H1 (cell line): ENCODE results near the gene HACL1. TPM values are rescaled to one million over a fixed set of nuclear protein-coding genes. Genes with fewer than 3 reads are reported as not detected.
A peak's percentile ranks its signal among the peaks of the same experiment; 100 is the strongest.

ENCODE experiments used
- CTCF ChIA-PET: fragments of 300-600 bp; sonication (Branson Sonifier 250); formaldehyde crosslinking; loops from one replicate; lab custom pipeline; 2021; ENCODE audit not compliant: partially characterized antibody; lab: Charles Lee
- POLR2A ChIA-PET: fragments of 300-600 bp; sonication (Branson Sonifier 250); formaldehyde crosslinking; loops from one replicate; lab custom pipeline; 2021; ENCODE audit warnings: inconsistent platforms; ENCODE audit not compliant: partially characterized antibody; lab: Charles Lee
- DNase-seq, 2 experiments: peaks; one replicate each; pipeline versions ENCODE4 v3.0.0 to v3.0.0-alpha.2; 2010 to 2022; ENCODE audit warnings: low spot score in 2 of 2, low read depth in 1 of 2, mixed read lengths in 1 of 2
- FAIRE-seq: peaks from 2 replicates; lab custom pipeline; 2011; peaks lifted over from hg19 to GRCh38; lab: Jason Lieb, UNC
- H2AFZ ChIP-seq: 2 replicates; pipeline ENCODE4 v1.8.1; 2012; ENCODE audit warnings: low read length, inconsistent platforms
- H2AK5ac ChIP-seq: 2 replicates; pipeline ENCODE4 v1.6.1; 2013; ENCODE audit warnings: low read depth, low read length
- H2BK120ac ChIP-seq: replicated peaks from 2 replicates; pipeline ENCODE3; 2013; ENCODE audit warnings: low read depth, low read length, inconsistent platforms
- H2BK12ac ChIP-seq: 2 replicates; pipeline ENCODE4 v1.6.1; 2013; ENCODE audit warnings: low read depth, low read length
- H2BK15ac ChIP-seq: 2 replicates; pipeline ENCODE4 v1.6.1; 2013; ENCODE audit warnings: low read length
- H2BK20ac ChIP-seq: 2 replicates; pipeline ENCODE4 v1.6.1; 2013; ENCODE audit warnings: low read length
- H2BK5ac ChIP-seq: 2 replicates; pipeline ENCODE4 v1.6.1; 2013; ENCODE audit warnings: low read depth, low read length
- H3K14ac ChIP-seq: 2 replicates; pipeline ENCODE4 v1.6.1; 2013; ENCODE audit warnings: inconsistent platforms; ENCODE audit not compliant: insufficient read length
- H3K18ac ChIP-seq: 2 replicates; pipeline ENCODE4 v1.6.1; 2013; ENCODE audit warnings: low read length; ENCODE audit errors: extremely low read depth
- H3K23ac ChIP-seq: 2 replicates; pipeline ENCODE4 v1.6.1; 2013; ENCODE audit warnings: inconsistent platforms; ENCODE audit not compliant: insufficient read length
- H3K23me2 ChIP-seq: 2 replicates; pipeline ENCODE4 v1.6.1; 2013; ENCODE audit warnings: low read depth, low read length
- H3K27ac ChIP-seq: 2 replicates; pipeline ENCODE4 v1.6.1; 2011; ENCODE audit warnings: low read depth, low read length, inconsistent platforms
- H3K27me3 ChIP-seq, 4 experiments: replicated peaks in 1 of 4; 1 replicate in 1 of 4; 2 replicates in 3 of 4; pipeline versions ENCODE4 v1.6.1 to v1.8.1; 2011 to 2013; ENCODE audit warnings: low read length in 3 of 4, mild to moderate bottlenecking in 3 of 4, inconsistent platforms in 2 of 4, mixed read lengths in 2 of 4, moderate library complexity in 1 of 4; ENCODE audit not compliant: control insufficient read depth in 3 of 4, insufficient read depth in 3 of 4; ENCODE audit errors: extremely low read depth in 1 of 4
- H3K36me3 ChIP-seq, 4 experiments: 2 replicates each; pipeline versions ENCODE4 v1.6.1 to v1.8.1; 2011 to 2013; ENCODE audit warnings: mild to moderate bottlenecking in 4 of 4, low read length in 3 of 4, moderate library complexity in 2 of 4, control low read depth in 1 of 4, inconsistent platforms in 1 of 4; ENCODE audit not compliant: insufficient read depth in 4 of 4, control insufficient read depth in 2 of 4
- H3K4ac ChIP-seq: replicated peaks from 2 replicates; pipeline ENCODE3; 2013; ENCODE audit warnings: low read length, low read depth, mixed read lengths, inconsistent platforms; ENCODE audit not compliant: insufficient read length
- H3K4me1 ChIP-seq, 4 experiments: replicated peaks in 1 of 4; 1 replicate in 1 of 4; 2 replicates in 3 of 4; pipeline versions ENCODE4 v1.6.1 to v1.8.1; 2011 to 2013; ENCODE audit warnings: low read length in 3 of 4, inconsistent platforms in 2 of 4, mixed read lengths in 1 of 4; ENCODE audit not compliant: insufficient read depth in 4 of 4, control insufficient read depth in 3 of 4
- H3K4me2 ChIP-seq, 2 experiments: 2 replicates each; pipeline versions ENCODE4 v1.6.1 to v1.8.1; 2011 to 2013; ENCODE audit warnings: low read depth in 2 of 2, low read length in 2 of 2, control low read depth in 1 of 2, inconsistent platforms in 1 of 2, mild to moderate bottlenecking in 1 of 2; ENCODE audit not compliant: insufficient read depth in 1 of 2
- H3K4me3 ChIP-seq, 4 experiments: fragments of 200-600, 300-600 bp in 1 of 4; sonication (generic), shearing (Covaris generic), sonication (Bioruptor Twin) in 1 of 4; 2 replicates each; pipeline versions ENCODE4 v1.5.1 to v1.8.1; 2011 to 2016; ENCODE audit warnings: low read length in 4 of 4, low read depth in 3 of 4, control low read depth in 2 of 4, inconsistent platforms in 2 of 4, mild to moderate bottlenecking in 2 of 4, mixed read lengths in 1 of 4, moderate library complexity in 1 of 4; ENCODE audit not compliant: insufficient read depth in 2 of 4; ENCODE audit errors: extremely low read depth in 1 of 4
- H3K56ac ChIP-seq: replicated peaks from 2 replicates; pipeline ENCODE3; 2013; ENCODE audit warnings: low read depth, mild to moderate bottlenecking, mixed read lengths, low read length, inconsistent platforms; ENCODE audit not compliant: insufficient read length
- H3K79me1 ChIP-seq: 2 replicates; pipeline ENCODE4 v1.6.1; 2013; ENCODE audit warnings: low read depth, low read length, control low read depth
- H3K79me2 ChIP-seq, 2 experiments: 2 replicates each; pipeline versions ENCODE4 v1.6.1 to v1.8.1; 2012 to 2013; ENCODE audit warnings: low read length in 2 of 2, mild to moderate bottlenecking in 2 of 2, inconsistent platforms in 1 of 2; ENCODE audit not compliant: insufficient read depth in 2 of 2, control insufficient read depth in 1 of 2
- H3K9ac ChIP-seq, 4 experiments: replicated peaks in 1 of 4; 1 replicate in 1 of 4; 2 replicates in 3 of 4; pipeline versions ENCODE4 v1.6.1 to v1.8.1; 2011 to 2013; ENCODE audit warnings: low read depth in 3 of 4, low read length in 3 of 4, control low read depth in 2 of 4, mild to moderate bottlenecking in 2 of 4, moderate library complexity in 2 of 4, inconsistent platforms in 1 of 4; ENCODE audit errors: extremely low read depth in 1 of 4
- H3K9me3 ChIP-seq, 2 experiments: 2 replicates each; pipeline versions ENCODE4 v1.6.1 to v1.8.1; 2012 to 2013; ENCODE audit warnings: mild to moderate bottlenecking in 2 of 2, moderate library complexity in 2 of 2, control low read depth in 1 of 2, inconsistent platforms in 1 of 2, low read depth in 1 of 2, low read length in 1 of 2, mixed read lengths in 1 of 2; ENCODE audit not compliant: insufficient read depth in 2 of 2
- H4K20me1 ChIP-seq, 2 experiments: replicated peaks in 1 of 2; 2 replicates each; pipeline versions ENCODE3 to v1.8.1; 2011 to 2013; ENCODE audit warnings: inconsistent platforms in 2 of 2, low read length in 2 of 2, mild to moderate bottlenecking in 1 of 2; ENCODE audit not compliant: insufficient read depth in 2 of 2, control insufficient read depth in 1 of 2
- H4K5ac ChIP-seq: 2 replicates; pipeline ENCODE4 v1.6.1; 2013; ENCODE audit warnings: low read length, low read depth, mixed read lengths, inconsistent platforms; ENCODE audit not compliant: insufficient read length
- H4K8ac ChIP-seq: 2 replicates; pipeline ENCODE4 v1.8.0; 2013; ENCODE audit warnings: mild to moderate bottlenecking, moderate library complexity, low read length, inconsistent platforms; ENCODE audit not compliant: insufficient read depth; ENCODE audit errors: extremely low read depth
- H4K91ac ChIP-seq: replicated peaks from 2 replicates; pipeline ENCODE3; 2013; ENCODE audit warnings: low read length, mixed read lengths, inconsistent platforms; ENCODE audit not compliant: insufficient read length
- ASH2L ChIP-seq: fragments of 200-600, 300-600 bp; sonication (generic); IDR thresholded peaks from one replicate; pipeline ENCODE4 v1.7.1; 2017; ENCODE audit warnings: low read length
- CBX8 ChIP-seq: fragments of 300-800, 300-1000 bp; sonication (generic); IDR thresholded peaks from 2 replicates; pipeline ENCODE4 v1.7.1; 2016; ENCODE audit warnings: low read depth, low read length, borderline replicate concordance
- CEBPB ChIP-seq: IDR thresholded peaks from 2 replicates; pipeline ENCODE4 v1.6.1; 2012; ENCODE audit warnings: low read depth, low read length
- CTCF ChIP-seq, 3 experiments: IDR thresholded peaks; 1 replicate in 2 of 3; 2 replicates in 1 of 3; pipeline versions ENCODE4 v1.5.1 to v1.6.1; 2011; ENCODE audit warnings: low read length in 3 of 3, mild to moderate bottlenecking in 3 of 3, inconsistent platforms in 2 of 3, low read depth in 1 of 3, moderate library complexity in 1 of 3; ENCODE audit not compliant: insufficient read depth in 1 of 3; ENCODE audit errors: control extremely low read depth in 1 of 3
- E2F6 ChIP-seq: IDR thresholded peaks from 2 replicates; pipeline ENCODE4 v1.6.1; 2012; ENCODE audit warnings: inconsistent platforms
- GABPA ChIP-seq: IDR thresholded peaks from 2 replicates; pipeline ENCODE4 v1.6.1; 2011; ENCODE audit warnings: mild to moderate bottlenecking, low read length, moderate library complexity, borderline replicate concordance; ENCODE audit not compliant: insufficient read depth
- NANOG ChIP-seq: IDR thresholded peaks from 2 replicates; pipeline ENCODE4 v1.6.1; 2011; ENCODE audit warnings: low read length, low read depth, mild to moderate bottlenecking, inconsistent platforms; ENCODE audit not compliant: insufficient read depth, poor library complexity, severe bottlenecking
- SIRT6 ChIP-seq: IDR thresholded peaks from one replicate; pipeline ENCODE4 v1.7.1; 2012; ENCODE audit warnings: low read length, inconsistent platforms
- TEAD4 ChIP-seq: IDR thresholded peaks from 2 replicates; pipeline ENCODE4 v1.6.1; 2012; ENCODE audit warnings: low read depth, low read length, inconsistent platforms, mixed read lengths
- YY1 ChIP-seq: IDR thresholded peaks from 2 replicates; pipeline ENCODE4 v1.6.1; 2011; ENCODE audit warnings: low read depth, mild to moderate bottlenecking, low read length
- WGBS, 2 experiments: shearing (Covaris generic) in 1 of 2; methylation state at CpG; one replicate each; pipeline versions ENCODE4 v1.1.6 to v1.1.7; 2013 to 2015; ENCODE audit warnings: low lambda C conversion rate in 2 of 2, mixed read lengths in 2 of 2, inconsistent platforms in 1 of 2, low coverage in 1 of 2, missing lambda C conversion rate in 1 of 2; ENCODE audit not compliant: insufficient replicate concordance in 2 of 2, insufficient coverage in 1 of 2, insufficient read length in 1 of 2; ENCODE audit errors: extremely low coverage in 1 of 2, missing lambda C conversion rate in 1 of 2; 5-methylcytosine and 5-hydroxymethylcytosine counted together
- polyA plus RNA-seq, 7 experiments: library from polyadenylated mRNA; depleted of rRNA in 3 of 7; stranded (reverse) in 5 of 7; unstranded in 2 of 7; fragments of >200 nt in 5 of 7; fragments of 200-250 nt in 2 of 7; gene quantifications; 1 replicate in 5 of 7; 2 replicates in 1 of 7; 4 replicates in 1 of 7; pipeline versions ENCODE4 v1.2.1 to v1.2.3, GENCODE V29; 2011 to 2013; ENCODE audit warnings: missing spikeins in 2 of 7, mixed read lengths in 2 of 7
- total RNA-seq: library from RNA; stranded (reverse); fragmentation: NEBNext Ultra II Directional; extraction: Animal tissue kit (Norgen Biotek cat#: 25700); gene quantifications from 2 replicates; pipeline ENCODE4 v1.2.1, GENCODE V29; 2021

Gene HACL1
- total and polyA plus RNA-seq, 2 of the 8 experiments (the other 6 are each of a cell fraction or from before 2014, with no cell fraction given), result 38.2 to 46.0 TPM

- H3K23ac ChIP-seq, result no peak overlapping the region
- DNase-seq, result no peak
- no peaks in the 10 kb centered on the region for H3K27me3 ChIP-seq
- peak overlapping the region; percentile 72 for H2BK120ac ChIP-seq
- WGBS, 2 experiments, result 88% methylated on average over 13 of the region's 13 CpGs; no CpG with 5 or more reads in 1 of the 2 experiments
- no peak overlapping the region for H2AK5ac ChIP-seq
- H4K91ac ChIP-seq, result no peak overlapping the region
- H3K14ac ChIP-seq, result no peak overlapping the region
- no peak overlapping the region for H3K27ac ChIP-seq
- H3K56ac ChIP-seq, result no peak overlapping the region
- no peak for FAIRE-seq
- H3K4ac ChIP-seq, result peak overlapping the region; percentile 39
- no peak overlapping the region for H2AFZ ChIP-seq
- H3K9ac ChIP-seq, result no peak overlapping the region
- no peak overlapping the region for H3K4me3 ChIP-seq
- CTCF ChIA-PET, result interaction anchor here (0.8 to 1.1 kb wide), 2 partner anchors 29 to 177 kb away, joined by 3 read pairs; no protein-coding TSS in a partner anchor
- H3K4me1 ChIP-seq, result peaks cover 15 to 47% (median 28%) of the 10 kb centered on the region in 4 experiments
- no peaks in the 10 kb centered on the region for H3K23me2 ChIP-seq
- H3K36me3 ChIP-seq, result no peaks in the 10 kb centered on the region
- no peaks in the 10 kb centered on the region for H3K79me2 ChIP-seq
- H4K8ac ChIP-seq, result no peak overlapping the region
- H2BK12ac ChIP-seq, result peak overlapping the region; percentile 72; the same call in 1 of the 2 replicates
- no peaks in the 10 kb centered on the region for H3K9me3 ChIP-seq
- H4K20me1 ChIP-seq, result no peaks in the 10 kb centered on the region
- H3K79me1 ChIP-seq, result no peaks in the 10 kb centered on the region
- POLR2A ChIA-PET, result interaction anchor here (0.6 to 3.2 kb wide), 4 partner anchors 14 to 36 kb away, joined by 3 to 12 read pairs (median 4); partner anchors contain the start of genes BTD and HACL1
- H3K4me2 ChIP-seq, result no peak overlapping the region
- no peak overlapping the region for H3K18ac ChIP-seq
- H2BK15ac ChIP-seq, result no peak overlapping the region
- peak overlapping the region; percentile 31 for H4K5ac ChIP-seq
- peak overlapping the region; percentile 62; the same call in 1 of the 2 replicates for H2BK20ac ChIP-seq
- H2BK5ac ChIP-seq, result peak overlapping the region; percentile 38; the same call in 1 of the 2 replicates
- TF ChIP-seq E2F6 (no peak), CEBPB (no peak), SIRT6 (no peak), ASH2L (no peak), CTCF (IDR thresholded peaks at IDR 0.05; ENCODE audit: control extremely low read depth in 1 of 3, insufficient read depth in 1 of 3, low read depth in 1 of 3, low read length in 3 of 3) (no peak), GABPA (no peak), NANOG (no peak), CBX8 (no peak), TEAD4 (no peak), YY1 (no peak)
Observed at GRCh38 chr3:15635121-15635661, 33.8 kb upstream of the HACL1 start.
